ENCODE results near the gene DLST. TPM values are rescaled to one million over a fixed set of nuclear protein-coding genes. Genes with fewer than 3 reads are reported as not detected.

Gene DLST
- total RNA-seq, 1 experiment from 2014 or later = 145 TPM

DNA sequence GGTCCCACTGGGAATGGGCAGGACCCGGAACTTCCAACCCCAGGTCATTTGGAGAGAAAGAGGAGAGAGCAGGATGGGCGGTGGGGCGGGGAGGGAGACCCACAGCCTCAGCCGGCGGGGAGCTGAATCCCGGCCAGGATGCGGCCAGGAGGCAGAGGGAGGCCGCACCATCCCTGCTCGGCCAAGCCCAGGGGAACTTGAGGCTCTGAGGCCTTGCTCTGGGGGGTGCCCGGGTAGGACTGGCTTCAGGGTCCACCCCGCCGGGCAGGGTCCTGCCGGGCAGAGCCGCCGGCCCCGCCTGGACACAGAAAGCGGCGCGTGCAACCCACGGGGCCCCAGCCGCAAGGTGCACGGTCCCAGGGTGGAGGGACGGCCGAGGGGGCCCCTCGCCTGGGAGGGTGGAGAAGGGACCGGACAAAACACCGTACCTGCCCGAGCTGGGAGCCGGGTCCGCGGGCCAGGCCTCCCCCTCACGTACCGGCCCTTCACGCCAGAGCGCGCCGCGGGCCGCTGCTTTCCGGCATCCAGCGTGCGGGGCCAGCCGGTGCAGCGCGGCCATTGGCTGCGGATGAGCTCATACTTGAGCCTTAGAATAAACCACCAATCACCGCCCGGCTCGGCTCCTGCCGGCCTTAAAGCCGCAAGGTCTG is 41.2 kb downstream of the DLST start, which contains the start of gene RPS6KL1:
Gene RPS6KL1 (minus strand): TSS at position 509 of the 650 bp plus-strand sequence. CDS start 1,719 bp downstream, outside the sequence.
- POLR2A ChIA-PET (ENCODE audit: low non-redundant PET) = no interaction called here
- no peaks in the 10 kb centered on the region for H3K36me3 ChIP-seq (ENCODE audit: insufficient read depth, low read length, poor library complexity, severe bottlenecking)
- TF ChIP-seq, protein P1, sequence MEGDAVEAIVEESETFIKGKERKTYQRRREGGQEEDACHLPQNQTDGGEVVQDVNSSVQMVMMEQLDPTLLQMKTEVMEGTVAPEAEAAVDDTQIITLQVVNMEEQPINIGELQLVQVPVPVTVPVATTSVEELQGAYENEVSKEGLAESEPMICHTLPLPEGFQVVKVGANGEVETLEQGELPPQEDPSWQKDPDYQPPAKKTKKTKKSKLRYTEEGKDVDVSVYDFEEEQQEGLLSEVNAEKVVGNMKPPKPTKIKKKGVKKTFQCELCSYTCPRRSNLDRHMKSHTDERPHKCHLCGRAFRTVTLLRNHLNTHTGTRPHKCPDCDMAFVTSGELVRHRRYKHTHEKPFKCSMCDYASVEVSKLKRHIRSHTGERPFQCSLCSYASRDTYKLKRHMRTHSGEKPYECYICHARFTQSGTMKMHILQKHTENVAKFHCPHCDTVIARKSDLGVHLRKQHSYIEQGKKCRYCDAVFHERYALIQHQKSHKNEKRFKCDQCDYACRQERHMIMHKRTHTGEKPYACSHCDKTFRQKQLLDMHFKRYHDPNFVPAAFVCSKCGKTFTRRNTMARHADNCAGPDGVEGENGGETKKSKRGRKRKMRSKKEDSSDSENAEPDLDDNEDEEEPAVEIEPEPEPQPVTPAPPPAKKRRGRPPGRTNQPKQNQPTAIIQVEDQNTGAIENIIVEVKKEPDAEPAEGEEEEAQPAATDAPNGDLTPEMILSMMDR (conservative IDR thresholded peaks at IDR 0.05; ENCODE audit: low read depth, low read length) = no peak
- TF ChIP-seq EZH2 (IDR thresholded peaks at IDR 0.05; ENCODE audit: borderline replicate concordance, low read depth, low read length, poor library complexity, severe bottlenecking) = no peak
- H3K27ac ChIP-seq (ENCODE audit: low read depth, low read length, poor library complexity, severe bottlenecking) = no peak within 1 kb of the TSS
- no TSS peak for BruUV-seq (replicated peaks)
- CTCF ChIA-PET = interaction anchor here (1.0 to 1.6 kb wide), 5 partner anchors 17 to 373 kb away, joined by 3 to 5 read pairs (median 5); no protein-coding TSS in a partner anchor
- H3K4me3 ChIP-seq (ENCODE audit: low read depth, low read length, poor library complexity, severe bottlenecking) = peak within 1 kb of the TSS; percentile 43
- H3K4me1 ChIP-seq (ENCODE audit: insufficient read depth, low read length, poor library complexity, severe bottlenecking) = no peaks in the 10 kb centered on the region
- DNase-seq (ENCODE audit: low spot score) = peak; percentile 82
- H3K27me3 ChIP-seq (replicated peaks; ENCODE audit: insufficient read depth, low read depth, low read length, poor library complexity) = no peaks in the 10 kb centered on the region
- intact Hi-C loops (cut with micrococcal nuclease; ENCODE audit: unreplicated experiment) = no loop called here
- H3K9me3 ChIP-seq (ENCODE audit: low read depth, low read length, poor library complexity, severe bottlenecking) = no peaks in the 10 kb centered on the region

DNA sequence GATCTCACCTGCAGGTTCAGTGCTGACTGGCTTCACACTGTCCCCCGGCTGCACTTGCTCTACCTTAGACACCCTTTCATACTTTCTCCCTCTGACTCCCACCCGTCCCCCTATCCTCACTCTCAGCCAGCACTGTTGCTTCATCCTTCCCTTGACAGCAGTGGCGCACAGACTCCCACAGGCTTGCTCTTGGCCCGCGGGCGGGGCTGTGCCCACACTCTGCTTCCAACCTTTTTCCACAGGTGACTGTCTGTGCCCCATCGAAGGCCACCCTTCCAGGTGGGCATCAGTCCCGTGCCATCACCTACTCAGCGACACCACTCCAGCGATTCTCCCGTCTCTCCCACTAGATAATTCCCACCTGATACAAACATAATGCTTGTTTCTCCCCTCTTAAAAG is 42.3 kb downstream of the DLST start:
- no peaks in the 10 kb centered on the region for H3K4me1 ChIP-seq (ENCODE audit: insufficient read depth, low read length, poor library complexity, severe bottlenecking)
- no TSS peak for BruUV-seq (replicated peaks)
- H3K27ac ChIP-seq (ENCODE audit: low read depth, low read length, poor library complexity, severe bottlenecking) = no peak overlapping the region
- intact Hi-C loops (cut with micrococcal nuclease; ENCODE audit: unreplicated experiment) = no loop called here
- H3K4me3 ChIP-seq (ENCODE audit: low read depth, low read length, poor library complexity, severe bottlenecking) = no peak overlapping the region
- H3K36me3 ChIP-seq (ENCODE audit: insufficient read depth, low read length, poor library complexity, severe bottlenecking) = no peaks in the 10 kb centered on the region
- ChIA-PET POLR2A (ENCODE audit: low non-redundant PET) (no interaction called here), CTCF (interaction anchor here (1.4 to 1.6 kb wide), 2 partner anchors 18 to 63 kb away, joined by 4 to 5 read pairs; no protein-coding TSS in a partner anchor)
- TF ChIP-seq, protein P1 (conservative IDR thresholded peaks at IDR 0.05; ENCODE audit: low read depth, low read length) = no peak
- TF ChIP-seq EZH2 (IDR thresholded peaks at IDR 0.05; ENCODE audit: borderline replicate concordance, low read depth, low read length, poor library complexity, severe bottlenecking) = no peak
- no peaks in the 10 kb centered on the region for H3K27me3 ChIP-seq (replicated peaks; ENCODE audit: insufficient read depth, low read depth, low read length, poor library complexity)
- no peaks in the 10 kb centered on the region for H3K9me3 ChIP-seq (ENCODE audit: low read depth, low read length, poor library complexity, severe bottlenecking)
- no peak for DNase-seq (ENCODE audit: low spot score)

DNA sequence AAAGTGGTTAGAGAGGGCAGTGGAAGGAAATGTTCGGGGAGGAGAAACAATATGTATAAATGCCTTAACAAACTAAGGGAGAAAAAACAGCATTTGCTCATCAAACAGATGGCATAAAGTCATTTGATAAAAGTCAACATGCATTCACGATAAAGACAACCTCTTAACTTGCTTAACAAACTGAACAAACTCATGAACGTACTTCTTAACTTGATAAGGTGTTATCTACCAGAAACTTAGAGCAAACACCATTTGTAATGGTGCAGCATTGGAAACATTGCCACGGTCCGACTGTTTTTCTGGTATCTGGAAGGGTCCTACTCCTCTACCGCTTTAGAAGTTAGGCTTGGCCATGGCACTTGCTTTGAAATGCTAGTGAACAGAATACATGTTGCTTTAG is 45.5 kb downstream of the DLST start:
- Histone ChIP-seq H3K27ac (ENCODE audit: low read depth, low read length, poor library complexity, severe bottlenecking) (no peak overlapping the region), H3K36me3 (ENCODE audit: insufficient read depth, low read length, poor library complexity, severe bottlenecking) (no peaks in the 10 kb centered on the region), H3K9me3 (ENCODE audit: low read depth, low read length, poor library complexity, severe bottlenecking) (no peaks in the 10 kb centered on the region), H3K27me3 (replicated peaks; ENCODE audit: insufficient read depth, low read depth, low read length, poor library complexity) (no peaks in the 10 kb centered on the region), H3K4me1 (ENCODE audit: insufficient read depth, low read length, poor library complexity, severe bottlenecking) (no peaks in the 10 kb centered on the region), H3K4me3 (ENCODE audit: low read depth, low read length, poor library complexity, severe bottlenecking) (no peak overlapping the region)
- DNase-seq (ENCODE audit: low spot score) = no peak
- TF ChIP-seq, protein P1 (conservative IDR thresholded peaks at IDR 0.05; ENCODE audit: low read depth, low read length) = no peak
- TF ChIP-seq EZH2 (IDR thresholded peaks at IDR 0.05; ENCODE audit: borderline replicate concordance, low read depth, low read length, poor library complexity, severe bottlenecking) = no peak
- CTCF ChIA-PET = no interaction called here
- intact Hi-C loops (cut with micrococcal nuclease; ENCODE audit: unreplicated experiment) = no loop called here
- POLR2A ChIA-PET (ENCODE audit: low non-redundant PET) = no interaction called here
- BruUV-seq (replicated peaks) = no TSS peak

Measured in A673 (cell line).